GM18861 (cell line): ENCODE data around the gene FOXE3.
"Not testable (repeated sequence)": the region's sequence is repeated elsewhere in the genome, so short reads cannot be mapped to it uniquely, and the experiment has no call there.

Experiments used
- ATAC-seq: cut with Tn5 transposase; IDR thresholded peaks from one replicate; pipeline ENCODE4 v1.9.1; 2021; ENCODE audit not compliant: unreplicated experiment

Gene FOXE3

GRCh38 chr1:47445823-47446550 is 29.9 kb downstream of the FOXE3 start:
- no peak for ATAC-seq

GRCh38 chr1:47448462-47449222 is 32.6 kb downstream of the FOXE3 start:
- no peak for ATAC-seq

DNA sequence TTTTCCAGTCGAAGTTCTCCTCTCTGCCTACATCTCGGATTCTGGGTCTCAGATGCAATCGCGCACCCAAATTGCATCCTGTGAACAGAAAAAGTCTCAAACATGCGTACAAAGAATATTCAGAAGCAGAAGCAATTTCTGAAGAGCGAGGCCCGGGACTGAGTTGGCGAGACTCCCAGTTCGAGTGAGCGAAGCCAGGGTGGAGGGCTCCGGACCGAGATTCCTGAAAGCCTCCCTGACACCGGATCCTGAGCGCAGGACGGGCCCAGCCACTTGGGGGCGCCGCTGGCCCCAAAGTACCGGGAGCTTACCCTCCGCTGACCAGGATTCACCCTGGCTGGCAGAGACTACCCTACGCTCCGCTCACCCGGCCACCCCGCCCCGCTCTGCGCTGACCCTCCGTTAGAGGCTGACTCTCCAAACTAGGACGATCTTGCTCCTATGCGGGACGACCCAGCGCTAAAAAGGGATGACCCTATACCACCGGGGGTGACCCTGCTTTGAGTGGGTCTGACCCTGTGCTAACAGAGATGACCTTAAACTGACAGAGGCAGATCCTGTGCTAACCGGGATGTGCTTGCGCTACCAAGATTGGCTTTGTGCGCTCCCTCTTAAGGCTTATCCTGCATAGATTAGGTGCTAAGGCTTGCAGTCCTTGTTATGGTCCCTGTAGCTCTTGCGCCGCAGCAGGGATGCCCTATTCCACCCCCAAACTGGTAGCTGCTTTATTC is 33.9 kb downstream of the FOXE3 start:
- ATAC-seq = no peak

GRCh38 chr1:47450606-47451005 is 34.5 kb downstream of the FOXE3 start:
- no peak for ATAC-seq

- no peak for ATAC-seq
Observed at GRCh38 chr1:47452426-47452825, 36.3 kb downstream of the FOXE3 start.

- not testable (repeated sequence) for ATAC-seq
Observed at GRCh38 chr1:47453910-47454309, 37.8 kb downstream of the FOXE3 start.

GRCh38 chr1:47456250-47456649 is 40.2 kb downstream of the FOXE3 start:
- no peak for ATAC-seq

DNA sequence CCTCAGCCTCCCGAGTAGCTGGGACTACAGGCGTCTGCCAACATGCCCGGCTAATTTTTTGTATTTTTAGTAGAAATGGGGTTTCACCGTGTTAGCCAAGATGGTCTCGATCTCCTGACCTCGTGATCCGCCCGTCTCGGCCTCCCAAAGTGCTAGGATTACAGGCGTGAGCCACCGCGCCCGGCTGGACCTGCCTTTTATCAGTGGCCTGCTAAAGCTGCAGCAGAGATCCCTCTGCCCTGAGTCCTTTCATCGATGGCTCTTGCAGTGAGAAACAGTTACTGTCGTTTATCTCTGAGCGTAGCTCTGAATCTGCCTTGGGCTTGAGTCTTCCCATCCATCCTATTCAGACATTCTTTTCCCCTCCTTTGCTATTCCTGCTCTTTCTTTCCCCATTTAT is 41.5 kb downstream of the FOXE3 start:
- not testable (repeated sequence) for ATAC-seq

DNA sequence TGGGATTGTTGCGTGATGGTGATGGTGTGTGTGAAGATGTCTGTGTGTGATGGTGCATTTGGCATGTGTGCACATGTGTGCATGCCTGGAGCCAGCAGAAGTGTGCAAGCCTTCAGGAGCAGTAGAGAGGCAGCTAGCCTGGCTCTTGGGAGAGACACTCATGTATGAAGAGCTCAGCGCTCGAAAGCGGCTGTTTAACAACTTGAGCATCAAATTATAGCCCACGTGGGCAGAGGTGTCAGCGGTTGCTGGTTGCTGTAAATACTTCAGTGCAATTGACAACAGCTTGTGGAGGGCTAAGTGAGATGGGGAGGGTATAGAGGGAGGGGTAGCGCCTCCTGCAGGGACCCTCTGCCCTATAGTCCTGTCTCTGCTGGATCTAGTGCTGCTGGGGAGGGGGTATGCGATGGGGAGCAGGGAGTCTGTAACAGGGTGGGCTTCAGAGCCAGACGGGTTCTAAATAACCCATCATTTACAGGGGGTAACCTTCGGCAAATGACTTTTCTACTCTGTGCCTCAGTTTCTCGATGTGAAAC is 43.2 kb downstream of the FOXE3 start:
- no peak for ATAC-seq

GRCh38 chr1:47460040-47460439 is 44.0 kb downstream of the FOXE3 start:
- ATAC-seq = no peak

DNA sequence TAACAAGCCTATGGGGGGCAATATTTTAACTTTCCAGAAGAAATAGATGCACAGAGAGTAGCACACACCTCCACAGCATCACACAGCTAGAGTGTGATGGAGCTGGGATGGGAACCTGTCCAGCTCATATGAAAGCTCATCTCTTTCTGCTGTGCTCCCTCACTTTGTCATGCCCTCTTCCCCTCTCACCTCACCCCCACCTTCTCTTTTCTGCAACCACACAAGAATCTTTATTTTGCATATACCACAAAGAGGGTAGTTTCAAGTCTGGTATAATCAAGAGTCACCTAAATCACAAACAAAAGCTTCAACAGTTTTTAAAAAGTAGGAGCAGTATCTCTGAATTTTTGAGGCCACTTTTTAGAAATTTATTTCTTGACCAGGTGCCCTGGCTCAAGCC is 44.4 kb downstream of the FOXE3 start:
- no peak for ATAC-seq

- no peak for ATAC-seq
Observed at GRCh38 chr1:47465605-47466004, 49.5 kb downstream of the FOXE3 start.
